GM19099 (cell line): ENCODE data around the gene UBE2Q1.

Experiments used
- POLR2A ChIP-seq: IDR thresholded peaks from 3 replicates; pipeline ENCODE4 v1.6.1; 2011; ENCODE audit warnings: low read depth; ENCODE audit not compliant: insufficient read length; ENCODE audit errors: extremely low read depth

Gene UBE2Q1

DNA sequence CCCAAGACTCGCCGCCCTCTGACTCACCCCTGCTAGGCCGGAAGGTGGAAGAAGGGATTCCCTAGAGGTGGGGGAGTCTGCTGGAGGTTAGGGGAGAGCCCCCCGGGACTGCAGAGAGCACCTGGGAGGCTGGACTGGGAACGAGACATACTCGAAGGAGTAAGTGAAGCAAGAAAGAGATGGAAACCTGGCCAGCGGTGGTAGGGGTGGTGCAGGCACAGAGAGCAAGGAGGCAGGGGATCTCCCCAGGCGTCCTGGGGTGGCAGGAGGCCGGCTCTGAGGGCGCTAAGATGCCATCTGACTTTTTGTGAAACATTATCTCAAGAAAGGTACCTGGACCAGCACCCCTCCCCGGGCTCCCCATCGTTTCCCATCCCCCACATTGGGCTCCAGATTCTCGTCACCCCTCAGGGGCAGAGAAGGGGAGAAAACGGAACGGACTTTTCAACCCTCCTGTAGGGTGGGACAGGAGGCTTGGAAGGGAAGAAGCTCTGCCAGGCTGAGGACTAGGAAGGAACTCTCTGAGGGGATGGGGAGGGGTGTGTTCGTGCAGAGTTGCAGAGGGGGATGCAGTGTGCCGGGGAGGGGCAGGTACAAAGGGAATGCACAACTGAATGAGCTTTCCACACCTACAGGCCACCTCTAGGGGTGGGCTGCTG, 9.8 kb upstream of the UBE2Q1 start:
- no peak for TF ChIP-seq POLR2A

DNA sequence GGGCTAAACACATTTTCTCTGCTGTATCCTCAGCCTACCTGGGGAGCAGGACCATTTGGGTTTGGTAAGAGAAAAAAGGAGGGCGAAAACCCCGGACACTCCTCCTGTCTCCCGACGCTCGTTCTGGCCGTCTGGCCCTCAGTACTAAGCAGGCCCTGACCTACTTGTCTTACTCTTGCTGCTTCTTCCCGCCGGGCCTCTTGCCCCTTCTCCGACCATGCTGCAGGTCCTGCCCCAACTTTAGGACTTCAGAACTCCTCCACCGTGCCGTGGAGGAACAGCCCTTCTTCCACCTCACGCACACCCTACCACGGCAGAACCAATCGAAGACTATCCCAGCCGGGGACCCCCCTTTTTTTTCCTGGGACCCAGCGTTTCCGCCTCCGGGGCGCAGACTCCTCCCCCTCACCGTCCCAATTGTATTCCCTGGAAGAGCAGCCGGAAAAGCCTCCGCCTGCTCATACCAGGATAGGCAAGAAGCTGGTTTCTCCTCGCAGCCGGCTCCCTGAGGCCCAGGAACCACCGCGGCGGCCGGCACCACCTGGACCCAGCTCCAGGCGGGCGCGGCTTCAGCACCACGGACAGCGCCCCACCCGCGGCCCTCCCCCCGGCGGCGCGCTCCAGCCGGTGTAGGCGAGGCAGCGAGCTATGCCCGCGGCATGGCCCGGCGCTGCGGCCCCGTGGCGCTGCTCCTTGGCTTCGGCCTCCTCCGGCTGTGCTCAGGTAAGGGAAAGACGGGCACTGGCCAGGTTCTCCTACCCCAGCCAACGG, 9.1 kb upstream of the UBE2Q1 start, which contains the start of gene CHRNB2:
Gene CHRNB2 (plus strand): TSS at position 393 of the 771 bp plus-strand sequence. CDS start 267 bp downstream, at position 660.
- TF ChIP-seq POLR2A: no peak

DNA sequence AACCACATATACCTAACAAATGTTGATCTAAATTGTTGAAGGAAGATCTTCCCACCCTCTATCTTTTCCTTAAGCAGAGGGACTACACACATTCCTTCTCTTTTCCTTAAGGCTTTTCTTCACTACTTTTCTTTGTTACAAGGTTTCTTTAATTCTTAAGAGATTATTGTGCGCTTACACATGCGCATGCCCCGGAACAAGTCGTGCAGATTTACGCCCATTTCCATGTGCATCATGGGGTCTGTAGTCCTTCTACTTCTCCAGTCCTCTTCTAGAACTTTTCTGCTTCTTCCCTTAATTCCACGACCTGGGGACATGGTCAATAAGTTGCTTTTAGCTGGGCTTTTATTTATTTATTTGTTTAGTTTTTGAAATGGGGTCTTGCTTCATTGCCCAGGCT, 7.4 kb upstream of the UBE2Q1 start:
- no peak for TF ChIP-seq POLR2A

DNA sequence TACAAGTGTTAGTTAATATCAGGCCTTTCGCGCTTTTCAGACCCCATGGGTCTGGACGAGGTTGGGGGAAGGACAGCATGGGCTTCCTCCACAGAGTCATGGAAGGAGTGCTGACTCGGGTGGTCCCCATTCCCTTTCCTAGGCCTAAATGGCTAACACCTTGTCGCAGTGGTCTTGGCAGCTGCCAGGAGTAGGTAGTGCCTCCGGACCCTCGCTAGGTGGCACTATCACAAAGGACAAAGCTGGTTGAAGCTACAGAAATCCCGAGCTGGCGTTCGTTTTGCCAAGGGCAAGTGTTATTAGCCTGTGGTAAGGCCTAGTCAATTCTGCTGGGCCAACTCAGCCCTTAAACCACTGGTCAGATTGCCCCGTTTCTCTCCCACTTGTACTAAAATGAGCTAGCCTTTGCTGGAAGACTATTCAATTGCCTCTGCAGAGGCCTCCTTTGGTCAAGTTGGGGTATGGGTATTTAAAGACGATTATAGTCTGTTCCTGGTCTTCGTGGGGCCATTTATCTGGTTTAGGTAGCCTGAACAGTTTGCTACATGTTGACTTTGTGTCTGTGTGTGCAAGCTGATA, 1.1 kb upstream of the UBE2Q1 start:
- TF ChIP-seq POLR2A: no peak

DNA sequence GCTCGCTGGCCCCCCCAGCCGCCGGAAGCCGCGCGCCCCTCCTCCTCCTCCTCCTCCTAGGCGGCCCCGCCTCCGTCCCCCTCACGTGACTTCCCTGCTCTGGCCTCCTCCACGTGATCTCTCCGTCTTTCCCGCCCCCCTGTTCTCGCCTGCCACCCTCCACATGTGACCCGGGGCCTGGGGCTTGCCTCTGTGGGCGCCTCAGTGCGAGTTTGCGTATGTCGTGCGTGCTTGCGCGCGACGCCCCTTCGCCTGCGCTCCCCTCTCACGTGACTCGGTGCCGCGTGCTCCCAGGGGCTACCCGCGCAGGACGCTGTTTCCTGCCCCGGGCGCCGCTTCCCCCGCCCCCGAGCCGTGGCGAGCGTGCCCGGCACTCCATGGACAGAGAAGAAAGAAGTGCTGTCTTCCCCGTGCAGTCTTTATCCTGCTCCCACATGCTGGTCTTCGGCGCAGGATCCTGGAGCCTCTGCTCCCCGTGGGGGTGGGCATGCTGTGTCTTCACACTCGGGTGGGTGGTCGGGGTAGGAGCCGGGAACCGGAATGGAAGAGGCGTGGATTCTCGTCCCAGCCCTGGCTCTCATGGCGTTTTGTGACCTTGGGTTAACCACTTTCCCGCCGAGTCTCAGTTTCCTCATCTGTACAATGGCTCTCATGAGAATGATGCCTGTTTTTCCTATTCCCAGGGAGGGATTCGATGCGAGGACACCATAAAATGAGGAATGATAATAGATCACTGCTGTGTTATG, 431 bp upstream of the UBE2Q1 start:
- TF ChIP-seq POLR2A: peak; percentile 38

DNA sequence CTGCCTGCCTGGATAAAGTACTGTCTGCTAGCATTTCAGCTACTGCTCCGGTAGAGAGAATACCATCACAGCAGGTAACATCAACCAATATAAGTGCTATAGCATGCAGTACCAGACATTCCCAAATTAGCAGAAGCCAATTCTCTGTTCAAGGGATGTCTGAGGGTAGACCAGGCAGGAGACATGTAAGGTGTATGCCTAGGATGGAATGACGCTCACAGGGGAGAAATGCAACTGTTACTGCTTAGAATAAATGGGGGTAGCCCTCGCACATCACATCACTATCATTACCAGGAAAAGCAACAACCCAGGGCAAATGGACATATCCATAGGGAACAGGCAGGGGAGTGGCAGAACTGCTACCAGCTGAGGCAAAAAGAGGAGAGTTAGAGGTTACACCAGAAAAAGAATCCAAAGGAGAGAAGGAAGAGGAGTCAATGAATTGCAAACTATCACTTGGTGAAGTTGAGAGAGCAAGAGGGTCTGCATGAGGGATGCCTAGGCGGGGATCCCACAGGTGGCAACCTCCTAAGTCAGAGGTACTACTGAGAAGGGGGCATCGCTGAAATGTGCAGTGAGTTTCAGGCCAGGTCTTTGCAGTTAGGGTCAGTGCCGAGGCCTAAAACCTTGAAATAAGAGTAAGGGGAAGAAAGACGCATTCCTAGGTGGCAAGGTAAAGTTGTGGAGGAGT, 1.1 kb downstream of the UBE2Q1 start:
- TF ChIP-seq POLR2A: no peak

DNA sequence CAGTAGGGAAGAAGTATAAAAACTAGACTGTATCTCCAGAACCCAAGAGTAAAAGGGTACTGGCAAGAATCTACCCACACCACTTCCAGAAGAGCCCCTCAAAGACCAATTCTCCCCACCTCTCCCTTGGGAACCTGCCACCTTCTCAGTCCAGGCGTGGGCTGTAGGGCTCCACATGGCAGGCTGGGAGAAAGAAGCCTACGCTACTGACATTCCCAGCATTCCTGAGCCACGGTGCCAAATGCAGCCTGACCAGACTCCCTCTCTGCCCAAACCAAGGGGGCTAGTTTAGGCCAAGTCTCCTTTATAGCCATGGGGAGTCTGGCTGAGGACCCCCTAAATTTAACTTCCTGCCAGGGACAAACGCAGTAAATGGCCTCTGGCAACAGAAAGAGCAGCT, 2.0 kb downstream of the UBE2Q1 start:
- no peak for TF ChIP-seq POLR2A

- TF ChIP-seq POLR2A: no peak
These were observed 5.1 kb downstream of the UBE2Q1 start for GRCh38 chr1:154553056-154554030.

GRCh38 chr1:154552036-154552435, 6.4 kb downstream of the UBE2Q1 start:
- no peak for TF ChIP-seq POLR2A

DNA sequence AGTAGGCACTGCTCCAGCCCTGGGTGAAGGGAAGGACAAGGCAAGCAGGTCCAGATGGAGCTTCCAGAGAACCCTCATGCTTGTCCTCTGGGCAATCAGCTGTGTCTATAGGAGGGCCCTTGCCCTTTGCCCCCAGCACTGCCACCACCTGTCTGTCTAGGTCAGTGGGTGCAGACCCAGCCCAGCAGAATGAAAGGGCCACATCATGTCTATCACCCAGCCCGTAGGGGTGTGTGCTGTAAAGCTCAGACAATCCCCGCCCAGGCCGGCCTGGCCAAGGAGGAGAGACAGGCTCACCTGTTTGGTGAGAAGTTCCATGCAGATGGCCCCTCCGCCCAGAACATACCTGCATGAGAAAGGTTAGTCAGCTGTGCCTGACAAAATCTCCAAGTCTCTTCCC, 7.0 kb downstream of the UBE2Q1 start:
- no peak for TF ChIP-seq POLR2A

DNA sequence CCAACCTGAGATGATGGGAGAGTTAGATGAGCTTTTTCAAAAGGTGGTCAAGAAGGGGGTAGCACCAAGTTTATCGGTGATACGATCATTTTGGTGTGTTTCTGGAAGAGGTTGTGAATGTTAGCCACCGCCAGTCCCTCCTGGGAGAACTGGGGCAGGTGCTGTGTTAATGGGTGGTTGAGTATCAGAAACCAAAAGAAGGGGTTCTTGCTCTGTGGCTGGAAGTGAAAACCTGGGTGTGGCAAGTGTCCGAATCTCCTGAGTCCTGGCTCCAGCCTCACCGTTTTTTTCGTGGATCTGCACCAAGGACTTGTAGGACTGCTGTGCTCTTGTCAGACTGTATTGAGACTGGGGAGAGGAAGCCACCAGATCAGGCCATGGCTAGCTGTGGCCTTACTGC, 7.8 kb downstream of the UBE2Q1 start:
- no peak for TF ChIP-seq POLR2A

DNA sequence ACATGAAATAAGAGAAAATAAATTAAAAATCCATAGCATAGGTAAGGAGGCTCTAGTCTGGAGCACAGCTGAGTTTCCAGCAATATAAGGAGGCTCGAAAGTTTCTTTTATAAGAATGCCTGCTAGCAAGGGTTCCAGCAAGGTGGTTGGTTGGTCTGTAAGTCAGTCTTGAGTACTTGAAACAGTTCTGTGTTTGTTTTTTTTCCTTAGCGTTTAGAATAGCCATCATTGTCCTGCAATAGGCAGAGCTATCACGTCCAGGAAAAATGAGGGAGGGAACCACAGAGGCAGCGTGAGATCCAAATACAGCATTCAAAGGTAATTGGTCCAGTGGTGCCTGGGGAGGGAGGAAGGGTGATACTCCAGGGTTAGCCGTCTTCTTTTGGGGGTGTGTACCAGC, 8.4 kb downstream of the UBE2Q1 start:
- no peak for TF ChIP-seq POLR2A

DNA sequence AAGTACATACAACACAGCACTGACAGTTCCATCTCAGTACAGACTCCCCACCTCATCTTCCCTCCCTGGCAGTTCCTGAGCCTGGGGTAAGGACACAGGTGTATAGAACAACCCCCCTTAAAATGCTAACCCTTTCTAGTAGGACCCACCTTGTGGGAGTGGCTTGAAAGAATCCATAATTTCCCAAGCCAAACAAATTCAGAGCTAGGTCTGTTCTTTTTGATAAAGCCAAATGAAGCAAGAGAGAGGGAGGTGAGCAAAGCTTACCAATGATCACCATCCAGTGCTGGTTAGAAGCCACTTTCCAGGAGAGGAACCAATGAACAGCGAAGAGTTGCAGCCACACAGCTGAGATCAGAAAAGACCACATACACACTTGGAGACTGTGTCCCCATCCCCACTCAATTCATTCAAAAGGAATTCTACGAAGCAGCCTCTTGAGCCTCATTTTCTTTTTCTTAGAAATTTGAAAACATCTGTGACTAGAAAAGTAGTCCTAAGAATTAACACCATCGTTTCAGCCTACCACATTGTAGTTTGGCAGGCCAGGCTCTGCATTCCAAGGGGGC, 9.2 kb downstream of the UBE2Q1 start:
- TF ChIP-seq POLR2A: no peak
